ENCODE data around the gene ATP5ME.

DNA sequence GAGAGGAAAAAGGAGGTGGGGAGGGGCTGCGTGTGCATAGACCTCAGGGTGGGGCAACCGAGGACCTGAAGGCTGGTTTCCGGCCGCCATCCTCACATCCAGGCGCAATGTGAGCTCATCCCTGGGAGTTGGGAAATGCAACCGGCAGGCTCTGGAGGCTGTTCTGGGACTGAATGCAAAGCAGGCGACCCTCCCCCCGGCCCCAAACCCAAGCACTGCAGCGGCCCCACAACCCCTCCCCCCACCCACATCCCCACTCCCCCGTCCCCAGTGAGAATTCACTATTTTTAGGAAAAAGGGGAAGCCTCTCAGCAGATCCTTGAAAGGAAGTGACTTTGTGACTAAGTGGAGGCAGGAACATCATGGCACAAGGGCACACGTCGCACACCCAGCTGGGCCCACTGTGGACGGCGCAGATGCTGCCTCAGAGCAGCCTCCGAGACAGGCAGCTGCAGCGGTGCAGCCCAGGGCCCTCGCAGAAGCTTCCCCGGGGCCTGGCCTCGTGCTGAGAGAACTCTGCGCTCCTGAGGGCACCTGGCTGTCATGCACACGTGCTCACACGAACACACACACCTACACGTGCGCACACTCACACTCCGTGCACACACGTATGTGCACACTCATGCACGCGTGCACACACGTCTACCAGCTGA is 50.0 kb downstream of the ATP5ME start:
- TF ChIP-seq CTCF (IDR thresholded peaks at IDR 0.05) (no peak), POLR2A (IDR thresholded peaks at IDR 0.05) (no peak)
